Calu3 (cell line): ENCODE data around the gene HIRIP3. TPM values are rescaled to one million over a fixed set of nuclear protein-coding genes. Genes with fewer than 3 reads are reported as not detected.
"Not testable (repeated sequence)": the region's sequence is repeated elsewhere in the genome, so short reads cannot be mapped to it uniquely, and the experiment has no call there.

Experiments used
- BruUV-seq: library from RNA; stranded (reverse); fragments of 400-500 nt; replicated peaks from 2 replicates; lab custom pipeline; 2021; lab: Mats Ljungman, UMichigan
- CTCF ChIA-PET: fragments of 300-600 bp; sonication (Branson Sonifier 250); formaldehyde crosslinking; loops from one replicate; lab custom pipeline; 2022; ENCODE audit warnings: antibody characterized with exemption; lab: Charles Lee
- DNase-seq: peaks from one replicate; pipeline ENCODE4 v3.0.0; 2022
- H3K27ac Mint-ChIP-seq: one replicate; pipeline ENCODE4 v1.8.0; 2022; ENCODE audit warnings: mixed read lengths; ENCODE audit not compliant: unreplicated experiment
- H3K27me3 Mint-ChIP-seq: one replicate; pipeline ENCODE4 v1.8.0; 2022; ENCODE audit warnings: mixed read lengths; ENCODE audit not compliant: unreplicated experiment
- H3K36me3 Mint-ChIP-seq: one replicate; pipeline ENCODE4 v1.8.0; 2022; ENCODE audit warnings: mild to moderate bottlenecking, moderate library complexity, mixed read lengths; ENCODE audit not compliant: insufficient read depth, unreplicated experiment
- H3K4me1 Mint-ChIP-seq: one replicate; pipeline ENCODE4 v1.8.0; 2022; ENCODE audit warnings: mild to moderate bottlenecking, low read depth, mixed read lengths; ENCODE audit not compliant: unreplicated experiment
- H3K4me3 Mint-ChIP-seq: one replicate; pipeline ENCODE4 v1.8.0; 2022; ENCODE audit warnings: mild to moderate bottlenecking, low read depth, moderate library complexity, mixed read lengths; ENCODE audit not compliant: unreplicated experiment
- H3K9me3 Mint-ChIP-seq: one replicate; pipeline ENCODE4 v1.8.0; 2022; ENCODE audit warnings: low read depth, mixed read lengths; ENCODE audit not compliant: unreplicated experiment
- intact Hi-C: fragments of 100-400 bp; cut with micrococcal nuclease; formaldehyde crosslinking; loops from one replicate; pipeline ENCODE4 v1.10.0; 2022; ENCODE audit not compliant: unreplicated experiment
- total RNA-seq: library from RNA; stranded (reverse); gene quantifications from 2 replicates; pipeline ENCODE4 v1.2.3, GENCODE V29; 2022
- TF ChIP-seq, protein P1 (sequence below): fragments of 200-600 bp; IDR thresholded peaks from one replicate; pipeline ENCODE4 v1.8.0; 2022; ENCODE audit warnings: antibody characterized with exemption; ENCODE audit not compliant: unreplicated experiment

The HIRIP3 gene
- total RNA-seq, 1 experiment from 2014 or later: 28.5 TPM

DNA sequence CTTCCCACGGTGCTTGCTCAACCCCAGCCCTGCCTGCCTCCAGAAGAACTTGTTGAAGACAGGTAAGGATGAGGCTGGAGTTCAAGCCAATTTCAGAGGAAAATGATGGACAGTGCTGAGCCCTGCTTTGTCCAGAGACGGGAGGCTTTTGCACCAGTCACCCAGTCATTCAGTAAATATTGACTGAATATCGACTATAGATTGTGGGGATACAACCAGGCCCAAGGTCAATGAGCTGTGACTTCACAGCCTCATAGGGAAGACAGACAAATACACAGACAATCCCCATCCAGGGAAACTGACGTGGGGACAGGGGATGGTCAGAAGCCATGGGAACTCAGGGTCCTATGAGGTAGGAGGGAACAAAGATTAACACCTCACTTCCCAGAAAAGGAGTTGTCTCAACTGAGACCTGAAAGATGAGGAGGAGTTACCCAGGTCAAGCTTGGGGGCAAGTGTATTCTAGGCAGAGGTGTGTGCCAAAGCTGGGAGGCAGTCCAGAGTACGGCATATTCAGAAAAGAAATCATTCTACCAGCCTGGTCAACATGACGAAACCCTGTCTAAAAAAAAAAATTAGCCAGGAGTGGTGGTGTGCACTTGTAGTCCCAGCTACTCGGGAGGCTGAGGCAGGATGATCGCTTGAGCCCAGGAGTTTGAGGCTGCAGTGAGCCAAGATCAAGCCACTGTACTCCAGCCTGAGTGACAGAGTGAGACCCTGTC, 21.3 kb upstream of the HIRIP3 start:
- TF ChIP-seq, protein P1, sequence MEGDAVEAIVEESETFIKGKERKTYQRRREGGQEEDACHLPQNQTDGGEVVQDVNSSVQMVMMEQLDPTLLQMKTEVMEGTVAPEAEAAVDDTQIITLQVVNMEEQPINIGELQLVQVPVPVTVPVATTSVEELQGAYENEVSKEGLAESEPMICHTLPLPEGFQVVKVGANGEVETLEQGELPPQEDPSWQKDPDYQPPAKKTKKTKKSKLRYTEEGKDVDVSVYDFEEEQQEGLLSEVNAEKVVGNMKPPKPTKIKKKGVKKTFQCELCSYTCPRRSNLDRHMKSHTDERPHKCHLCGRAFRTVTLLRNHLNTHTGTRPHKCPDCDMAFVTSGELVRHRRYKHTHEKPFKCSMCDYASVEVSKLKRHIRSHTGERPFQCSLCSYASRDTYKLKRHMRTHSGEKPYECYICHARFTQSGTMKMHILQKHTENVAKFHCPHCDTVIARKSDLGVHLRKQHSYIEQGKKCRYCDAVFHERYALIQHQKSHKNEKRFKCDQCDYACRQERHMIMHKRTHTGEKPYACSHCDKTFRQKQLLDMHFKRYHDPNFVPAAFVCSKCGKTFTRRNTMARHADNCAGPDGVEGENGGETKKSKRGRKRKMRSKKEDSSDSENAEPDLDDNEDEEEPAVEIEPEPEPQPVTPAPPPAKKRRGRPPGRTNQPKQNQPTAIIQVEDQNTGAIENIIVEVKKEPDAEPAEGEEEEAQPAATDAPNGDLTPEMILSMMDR: no peak
- Mint-ChIP-seq H3K36me3 (peaks cover 14% of the 10 kb centered on the region), H3K4me3 (no peak overlapping the region), H3K4me1 (peaks cover 14% of the 10 kb centered on the region), H3K9me3 (no peaks in the 10 kb centered on the region), H3K27ac (no peak overlapping the region), H3K27me3 (peaks cover 7% of the 10 kb centered on the region)
- CTCF ChIA-PET: interaction anchor here (0.6 kb wide), 1 partner anchor 1708 kb away, joined by 6 read pairs; no protein-coding TSS in a partner anchor
- BruUV-seq: no TSS peak
- no peak for DNase-seq
- intact Hi-C loops: no loop called here

DNA sequence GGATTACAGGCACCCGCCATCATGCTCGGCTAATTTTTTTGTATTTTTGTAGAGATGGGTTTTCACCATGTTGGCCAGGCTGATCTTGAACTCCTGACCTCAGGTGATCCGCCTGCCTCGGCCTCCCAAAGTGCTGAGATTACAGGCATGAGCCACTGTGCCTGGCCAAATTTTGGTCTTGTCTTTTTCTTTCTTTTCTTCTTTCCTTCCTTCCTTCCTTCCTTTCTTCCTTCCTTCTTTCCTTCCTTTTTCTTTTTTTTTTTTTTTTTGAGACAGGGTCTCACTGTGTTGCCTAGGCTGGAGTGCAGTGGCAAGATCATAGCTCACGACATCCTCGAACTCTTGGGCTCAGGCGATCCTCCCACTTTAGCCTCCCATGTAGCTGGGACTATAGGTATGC, 20.0 kb upstream of the HIRIP3 start:
- intact Hi-C loops, DNase-seq, H3K4me3 Mint-ChIP-seq, BruUV-seq, H3K27ac Mint-ChIP-seq, H3K4me1 Mint-ChIP-seq, H3K9me3 Mint-ChIP-seq: not testable (repeated sequence)
- H3K36me3 Mint-ChIP-seq: peaks cover 18% of the 10 kb centered on the region
- H3K27me3 Mint-ChIP-seq: peaks cover 17% of the 10 kb centered on the region
- CTCF ChIA-PET: interaction anchor here (0.6 kb wide), 1 partner anchor 42 kb away, joined by 3 read pairs; the partner anchor contains the start of gene TAOK2

DNA sequence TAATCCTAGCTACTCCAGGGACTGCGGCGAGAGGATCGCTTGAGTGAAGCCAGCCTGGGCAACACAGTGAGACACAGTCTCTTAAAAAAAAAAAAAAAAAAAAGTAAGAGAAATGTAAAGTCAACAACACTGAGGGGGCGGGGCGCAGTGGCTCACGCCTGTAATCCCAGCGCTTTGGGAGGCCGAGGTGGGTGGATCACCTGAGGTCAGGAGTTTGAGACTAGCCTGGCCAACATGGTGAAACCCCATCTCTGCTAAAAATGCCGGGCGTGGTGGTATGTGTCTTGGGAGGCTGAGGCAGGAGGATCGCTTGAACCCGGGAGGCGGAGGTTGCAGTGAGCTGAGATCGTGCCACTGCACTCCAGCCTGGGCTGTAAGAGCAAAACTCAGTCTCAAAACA, 17.2 kb upstream of the HIRIP3 start:
- H3K4me1 Mint-ChIP-seq, intact Hi-C loops, H3K27ac Mint-ChIP-seq, BruUV-seq, H3K9me3 Mint-ChIP-seq, H3K4me3 Mint-ChIP-seq, DNase-seq: not testable (repeated sequence)
- CTCF ChIA-PET: interaction anchor here (0.5 kb wide), 1 partner anchor 329 kb away, joined by 3 read pairs; no protein-coding TSS in a partner anchor
- Mint-ChIP-seq H3K36me3 (peaks cover 43% of the 10 kb centered on the region), H3K27me3 (peaks cover 24% of the 10 kb centered on the region)

DNA sequence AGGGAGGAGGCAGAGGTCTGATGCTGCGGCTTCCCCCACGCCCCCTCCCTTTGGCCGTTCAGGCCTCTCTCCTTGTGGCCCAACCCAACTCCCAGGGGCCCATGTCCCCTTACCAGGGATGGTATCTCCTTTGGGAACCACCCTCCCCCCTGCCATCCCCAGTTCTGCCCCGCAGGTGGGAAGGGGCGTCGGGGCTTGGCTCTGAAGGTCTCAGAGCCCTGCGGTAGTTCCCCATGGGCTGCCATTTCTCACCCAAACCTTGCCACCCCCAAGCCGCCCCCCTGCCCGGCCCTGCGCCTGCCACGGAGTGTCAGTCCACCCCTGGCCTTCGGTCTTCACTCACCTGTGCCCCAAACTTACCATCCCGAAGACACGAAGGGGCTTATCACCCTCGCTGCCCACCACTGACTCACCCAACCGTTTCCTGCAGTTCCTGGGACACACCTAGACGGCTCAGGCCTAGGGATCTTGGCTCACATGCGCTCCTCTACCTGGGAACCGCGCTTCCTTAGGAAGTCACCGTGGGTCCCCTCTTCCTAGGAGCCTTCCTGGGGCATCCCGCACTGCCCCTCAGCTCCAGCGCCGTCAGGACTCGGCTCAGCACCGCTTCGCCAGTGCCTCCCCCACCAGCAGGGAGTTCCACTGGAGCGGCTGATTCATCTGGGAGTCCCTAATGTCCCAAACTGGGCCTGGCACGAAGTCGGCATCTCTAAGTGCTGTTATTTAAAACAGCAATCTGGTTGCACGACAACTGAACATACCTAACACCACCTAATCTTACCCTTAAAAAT, 16.5 kb upstream of the HIRIP3 start:
- CTCF ChIA-PET: interaction anchor here (0.5 to 0.7 kb wide), 2 partner anchors 328 to 335 kb away, joined by 3 read pairs; no protein-coding TSS in a partner anchor
- no peak for DNase-seq
- TF ChIP-seq, protein P1: no peak
- Mint-ChIP-seq H3K4me1 (peaks cover 7% of the 10 kb centered on the region), H3K27ac (peak overlapping the region; percentile 74), H3K27me3 (peaks cover 24% of the 10 kb centered on the region), H3K36me3 (peaks cover 49% of the 10 kb centered on the region), H3K4me3 (peak overlapping the region; percentile 75), H3K9me3 (no peaks in the 10 kb centered on the region)
- intact Hi-C loops: no loop called here
- no TSS peak for BruUV-seq
